HL-60 (cell line): ENCODE data around the gene GINS2.

Experiments
- DNase-seq, 2 experiments: peaks; one replicate each; pipeline ENCODE4 v3.0.0-alpha.2; 2010 to 2020; ENCODE audit warnings: low read depth in 1 of 2, low spot score in 1 of 2
- H3K27ac ChIP-seq: fragments of 250-450 bp; sonication (Bioruptor Pico); replicated peaks from 2 replicates; pipeline ENCODE4 v1.5.1; 2020; ENCODE audit warnings: mild to moderate bottlenecking, moderate library complexity
- H3K27me3 ChIP-seq: fragments of 250-450 bp; sonication (Bioruptor Pico); 2 replicates; pipeline ENCODE4 v1.5.1; 2021; ENCODE audit warnings: mild to moderate bottlenecking, moderate library complexity; ENCODE audit not compliant: insufficient read depth, poor library complexity, severe bottlenecking
- H3K4me3 ChIP-seq: replicated peaks from 2 replicates; pipeline ENCODE4 v1.5.1; 2011; ENCODE audit warnings: mild to moderate bottlenecking, control low read depth, low read length; ENCODE audit not compliant: insufficient read depth
- GABPA ChIP-seq: IDR thresholded peaks from 2 replicates; pipeline ENCODE4 v1.6.1; 2012; ENCODE audit warnings: low read depth
- POLR2AphosphoS5 ChIP-seq: IDR thresholded peaks from 2 replicates; pipeline ENCODE4 v1.6.1; 2012; ENCODE audit warnings: low read depth
- SPI1 ChIP-seq: IDR thresholded peaks from 2 replicates; pipeline ENCODE4 v1.6.1; 2012; ENCODE audit warnings: low read depth, mild to moderate bottlenecking, borderline replicate concordance
- TF ChIP-seq, protein P1 (sequence below): IDR thresholded peaks from 2 replicates; pipeline ENCODE4 v1.6.1; 2012; ENCODE audit warnings: low read depth; ENCODE audit not compliant: insufficient replicate concordance
- TF ChIP-seq, protein P2 (sequence below): IDR thresholded peaks from one replicate; pipeline ENCODE4 v1.5.1; 2011; ENCODE audit warnings: low read length, control low read depth, inconsistent platforms; ENCODE audit not compliant: insufficient read depth

GINS2 gene

DNA sequence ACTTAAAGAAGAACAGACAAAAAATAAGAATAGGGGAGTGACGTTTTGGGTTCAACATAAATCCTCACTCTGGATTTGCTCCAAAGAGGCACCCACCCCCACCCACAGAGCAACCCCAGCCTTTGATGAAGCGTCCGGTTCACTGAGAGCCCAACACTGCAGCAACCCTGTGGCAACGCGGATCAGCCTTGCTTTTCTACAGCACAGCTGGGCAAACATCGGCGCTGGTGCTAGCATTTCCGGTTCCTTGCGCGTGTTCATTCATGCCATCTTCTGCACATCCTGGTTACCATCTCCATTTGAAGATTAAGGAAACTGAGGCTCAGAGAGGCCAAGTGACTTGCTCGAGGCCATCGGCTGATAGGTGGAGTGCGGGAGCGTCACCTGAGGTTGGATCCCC, 8.7 kb upstream of the GINS2 start:
- DNase-seq = no peak
- H3K27ac ChIP-seq = no peak overlapping the region
- TF ChIP-seq, protein P1, sequence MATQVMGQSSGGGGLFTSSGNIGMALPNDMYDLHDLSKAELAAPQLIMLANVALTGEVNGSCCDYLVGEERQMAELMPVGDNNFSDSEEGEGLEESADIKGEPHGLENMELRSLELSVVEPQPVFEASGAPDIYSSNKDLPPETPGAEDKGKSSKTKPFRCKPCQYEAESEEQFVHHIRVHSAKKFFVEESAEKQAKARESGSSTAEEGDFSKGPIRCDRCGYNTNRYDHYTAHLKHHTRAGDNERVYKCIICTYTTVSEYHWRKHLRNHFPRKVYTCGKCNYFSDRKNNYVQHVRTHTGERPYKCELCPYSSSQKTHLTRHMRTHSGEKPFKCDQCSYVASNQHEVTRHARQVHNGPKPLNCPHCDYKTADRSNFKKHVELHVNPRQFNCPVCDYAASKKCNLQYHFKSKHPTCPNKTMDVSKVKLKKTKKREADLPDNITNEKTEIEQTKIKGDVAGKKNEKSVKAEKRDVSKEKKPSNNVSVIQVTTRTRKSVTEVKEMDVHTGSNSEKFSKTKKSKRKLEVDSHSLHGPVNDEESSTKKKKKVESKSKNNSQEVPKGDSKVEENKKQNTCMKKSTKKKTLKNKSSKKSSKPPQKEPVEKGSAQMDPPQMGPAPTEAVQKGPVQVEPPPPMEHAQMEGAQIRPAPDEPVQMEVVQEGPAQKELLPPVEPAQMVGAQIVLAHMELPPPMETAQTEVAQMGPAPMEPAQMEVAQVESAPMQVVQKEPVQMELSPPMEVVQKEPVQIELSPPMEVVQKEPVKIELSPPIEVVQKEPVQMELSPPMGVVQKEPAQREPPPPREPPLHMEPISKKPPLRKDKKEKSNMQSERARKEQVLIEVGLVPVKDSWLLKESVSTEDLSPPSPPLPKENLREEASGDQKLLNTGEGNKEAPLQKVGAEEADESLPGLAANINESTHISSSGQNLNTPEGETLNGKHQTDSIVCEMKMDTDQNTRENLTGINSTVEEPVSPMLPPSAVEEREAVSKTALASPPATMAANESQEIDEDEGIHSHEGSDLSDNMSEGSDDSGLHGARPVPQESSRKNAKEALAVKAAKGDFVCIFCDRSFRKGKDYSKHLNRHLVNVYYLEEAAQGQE = no peak
- TF ChIP-seq GABPA = no peak
- no peak for TF ChIP-seq SPI1
- TF ChIP-seq POLR2AphosphoS5 = no peak
- no peaks in the 10 kb centered on the region for H3K27me3 ChIP-seq
- H3K4me3 ChIP-seq = no peak overlapping the region

DNA sequence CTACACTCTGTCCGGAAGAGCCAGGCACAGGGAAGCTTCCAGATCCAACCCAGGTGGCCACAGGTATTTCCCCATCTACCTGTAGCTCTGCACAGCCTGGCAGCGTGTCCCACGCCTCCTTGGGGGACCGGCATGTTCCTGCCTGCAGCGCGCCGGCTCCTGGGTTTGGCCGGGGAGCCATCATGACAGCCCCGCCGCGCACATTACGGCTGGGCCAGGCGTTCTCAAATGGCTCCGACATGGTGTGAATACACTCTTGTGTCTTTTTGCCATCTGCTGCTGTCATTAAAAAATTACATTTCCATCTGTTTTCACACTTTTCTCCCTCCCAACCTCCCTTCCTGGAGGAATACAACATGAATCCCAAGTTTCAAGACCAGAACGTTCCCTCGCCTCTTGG, 8.0 kb upstream of the GINS2 start:
- H3K27me3 ChIP-seq = no peaks in the 10 kb centered on the region
- TF ChIP-seq, protein P1 = no peak
- no peak for TF ChIP-seq POLR2AphosphoS5
- TF ChIP-seq GABPA = no peak
- no peak for TF ChIP-seq SPI1
- TF ChIP-seq, protein P2, sequence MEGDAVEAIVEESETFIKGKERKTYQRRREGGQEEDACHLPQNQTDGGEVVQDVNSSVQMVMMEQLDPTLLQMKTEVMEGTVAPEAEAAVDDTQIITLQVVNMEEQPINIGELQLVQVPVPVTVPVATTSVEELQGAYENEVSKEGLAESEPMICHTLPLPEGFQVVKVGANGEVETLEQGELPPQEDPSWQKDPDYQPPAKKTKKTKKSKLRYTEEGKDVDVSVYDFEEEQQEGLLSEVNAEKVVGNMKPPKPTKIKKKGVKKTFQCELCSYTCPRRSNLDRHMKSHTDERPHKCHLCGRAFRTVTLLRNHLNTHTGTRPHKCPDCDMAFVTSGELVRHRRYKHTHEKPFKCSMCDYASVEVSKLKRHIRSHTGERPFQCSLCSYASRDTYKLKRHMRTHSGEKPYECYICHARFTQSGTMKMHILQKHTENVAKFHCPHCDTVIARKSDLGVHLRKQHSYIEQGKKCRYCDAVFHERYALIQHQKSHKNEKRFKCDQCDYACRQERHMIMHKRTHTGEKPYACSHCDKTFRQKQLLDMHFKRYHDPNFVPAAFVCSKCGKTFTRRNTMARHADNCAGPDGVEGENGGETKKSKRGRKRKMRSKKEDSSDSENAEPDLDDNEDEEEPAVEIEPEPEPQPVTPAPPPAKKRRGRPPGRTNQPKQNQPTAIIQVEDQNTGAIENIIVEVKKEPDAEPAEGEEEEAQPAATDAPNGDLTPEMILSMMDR = no peak
- no peak overlapping the region for H3K27ac ChIP-seq
- no peak for DNase-seq
- no peak overlapping the region for H3K4me3 ChIP-seq

DNA sequence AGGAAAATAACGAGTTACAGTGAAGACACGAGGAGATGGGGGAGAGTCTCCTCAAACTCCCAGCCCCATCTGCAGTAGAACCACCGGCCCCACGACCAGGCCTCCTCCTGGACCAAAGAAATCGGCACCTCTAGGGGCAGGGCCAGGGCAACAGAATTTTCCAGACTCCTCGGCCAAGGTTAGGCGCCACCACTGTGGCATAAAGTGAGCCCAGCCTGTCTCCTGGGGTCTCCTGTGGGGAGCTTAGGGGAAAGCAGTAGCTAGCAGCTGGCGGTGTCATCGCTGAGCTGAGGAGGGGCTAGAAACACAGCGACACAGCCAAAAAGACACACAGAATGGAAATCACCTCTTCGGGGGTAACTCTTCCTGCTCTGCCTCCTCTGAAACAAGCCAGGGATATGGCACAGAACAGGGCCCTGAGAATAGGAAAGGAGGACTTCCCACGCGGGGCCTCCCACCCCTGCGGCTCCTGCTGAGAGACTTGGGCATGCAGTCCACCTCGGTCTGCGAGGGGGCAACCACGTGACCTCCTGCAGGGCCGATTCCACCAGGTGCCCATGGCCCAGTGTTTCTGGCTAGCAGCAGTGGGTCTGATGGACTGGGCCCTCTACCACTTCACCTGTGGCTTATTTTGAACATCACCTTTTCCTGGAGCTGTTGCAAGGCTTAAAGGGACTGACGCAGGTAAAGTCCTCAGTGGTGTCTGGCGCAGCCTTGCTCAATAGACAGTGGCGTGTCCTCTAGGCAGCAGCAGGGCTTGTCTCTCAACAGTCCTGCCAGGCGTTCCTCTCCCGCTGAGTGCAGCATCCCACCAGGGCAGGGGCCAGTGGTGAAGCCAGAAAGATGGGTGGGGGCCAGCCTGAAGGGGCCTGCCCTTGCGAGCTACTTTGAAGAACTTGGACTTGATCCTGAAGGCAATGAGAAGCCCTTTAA, 6.7 kb upstream of the GINS2 start:
- no peak overlapping the region for H3K27ac ChIP-seq
- TF ChIP-seq, protein P1 = no peak
- no peak for TF ChIP-seq POLR2AphosphoS5
- TF ChIP-seq, protein P2 = no peak
- TF ChIP-seq SPI1 = no peak
- no peak for TF ChIP-seq GABPA
- no peaks in the 10 kb centered on the region for H3K27me3 ChIP-seq

More for the DNA sequence above, 6.7 kb upstream of the GINS2 start:
- H3K4me3 ChIP-seq = no peak overlapping the region
- no peak for DNase-seq
